ENCODE results near the gene KIRREL3.

DNA sequence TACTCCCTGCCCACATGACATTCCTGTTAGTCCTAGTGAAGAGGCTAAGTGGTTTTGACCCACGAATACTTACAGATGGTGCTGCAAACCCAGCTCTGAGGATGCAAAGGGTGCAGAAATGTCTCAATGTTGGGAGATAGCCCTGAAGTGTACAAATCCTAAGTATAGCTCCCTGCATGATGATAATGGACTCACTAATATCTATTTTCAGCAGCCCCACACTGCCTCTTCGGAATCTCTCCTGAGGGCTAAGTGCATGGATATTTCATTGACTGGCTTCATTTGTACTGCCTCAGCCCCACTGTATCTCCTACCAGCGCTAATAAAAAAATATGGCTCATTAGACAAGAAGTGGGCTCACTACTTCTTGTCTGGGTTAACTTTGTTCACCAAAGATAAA lies 114.5 kb downstream of the KIRREL3 start:
- TF ChIP-seq CTCF (IDR thresholded peaks at IDR 0.05) (no peak), POLR2A (IDR thresholded peaks at IDR 0.05) (no peak)

Data from esophagus squamous epithelium (tissue), 4 donors.